Left ventricle myocardium inferior (tissue), 1 donor: ENCODE data around the gene RYR1. TPM values are rescaled to one million over a fixed set of nuclear protein-coding genes. Genes with fewer than 3 reads are reported as not detected.

Experiments
- DNase-seq: peaks from one replicate; pipeline ENCODE4 v3.0.0-alpha.2; 2020
- H3K27ac ChIP-seq: fragments of 200-600 bp; replicated peaks from 2 replicates; pipeline ENCODE4 v1.8.0; 2021
- H3K27me3 ChIP-seq: fragments of 200-600 bp; 2 replicates; pipeline ENCODE4 v1.8.0; 2021; ENCODE audit warnings: low read depth
- H3K36me3 ChIP-seq: fragments of 200-600 bp; 2 replicates; pipeline ENCODE4 v1.8.0; 2021
- H3K4me1 ChIP-seq: fragments of 200-600 bp; 2 replicates; pipeline ENCODE4 v1.8.0; 2021
- H3K4me3 ChIP-seq: fragments of 200-600 bp; 2 replicates; pipeline ENCODE4 v1.8.0; 2021; ENCODE audit warnings: mild to moderate bottlenecking, moderate library complexity
- H3K9me3 ChIP-seq: fragments of 200-600 bp; replicated peaks from 2 replicates; pipeline ENCODE4 v1.8.0; 2021
- intact Hi-C: fragments of 100-400 bp; cut with micrococcal nuclease; formaldehyde crosslinking; loops from one replicate; pipeline ENCODE4 v1.11.0; 2022
- total RNA-seq: library from RNA; stranded (reverse); fragmentation: NEBNext Ultra II Directional; extraction: Animal tissue kit (Norgen Biotek cat#: 25700); gene quantifications from one replicate; pipeline ENCODE4 v1.2.1, GENCODE V29; 2021
- TF ChIP-seq, protein P1 (sequence below): fragments of 200-600 bp; IDR thresholded peaks from 2 replicates; pipeline ENCODE4 v1.8.0; 2021; ENCODE audit warnings: antibody characterized with exemption, mild to moderate bottlenecking, borderline replicate concordance
- donor health status: DM: no; HTN: yes; CAD: no; lungs with severe emphysema.

Gene RYR1
- total RNA-seq, 1 donor from 2014 or later, result 0.74 TPM

- intact Hi-C loops, result no loop called here
- H3K27me3 ChIP-seq, result peaks cover 10% of the 10 kb centered on the region
- no peaks in the 10 kb centered on the region for H3K9me3 ChIP-seq
- H3K36me3 ChIP-seq, result no peaks in the 10 kb centered on the region
- no peak overlapping the region for H3K4me3 ChIP-seq
- peaks cover 4% of the 10 kb centered on the region for H3K4me1 ChIP-seq
- H3K27ac ChIP-seq, result no peak overlapping the region
- no peak for DNase-seq
- TF ChIP-seq, protein P1, sequence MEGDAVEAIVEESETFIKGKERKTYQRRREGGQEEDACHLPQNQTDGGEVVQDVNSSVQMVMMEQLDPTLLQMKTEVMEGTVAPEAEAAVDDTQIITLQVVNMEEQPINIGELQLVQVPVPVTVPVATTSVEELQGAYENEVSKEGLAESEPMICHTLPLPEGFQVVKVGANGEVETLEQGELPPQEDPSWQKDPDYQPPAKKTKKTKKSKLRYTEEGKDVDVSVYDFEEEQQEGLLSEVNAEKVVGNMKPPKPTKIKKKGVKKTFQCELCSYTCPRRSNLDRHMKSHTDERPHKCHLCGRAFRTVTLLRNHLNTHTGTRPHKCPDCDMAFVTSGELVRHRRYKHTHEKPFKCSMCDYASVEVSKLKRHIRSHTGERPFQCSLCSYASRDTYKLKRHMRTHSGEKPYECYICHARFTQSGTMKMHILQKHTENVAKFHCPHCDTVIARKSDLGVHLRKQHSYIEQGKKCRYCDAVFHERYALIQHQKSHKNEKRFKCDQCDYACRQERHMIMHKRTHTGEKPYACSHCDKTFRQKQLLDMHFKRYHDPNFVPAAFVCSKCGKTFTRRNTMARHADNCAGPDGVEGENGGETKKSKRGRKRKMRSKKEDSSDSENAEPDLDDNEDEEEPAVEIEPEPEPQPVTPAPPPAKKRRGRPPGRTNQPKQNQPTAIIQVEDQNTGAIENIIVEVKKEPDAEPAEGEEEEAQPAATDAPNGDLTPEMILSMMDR, result no peak
Measured at GRCh38 chr19:38519988-38520387, 86.5 kb downstream of the RYR1 start.

DNA sequence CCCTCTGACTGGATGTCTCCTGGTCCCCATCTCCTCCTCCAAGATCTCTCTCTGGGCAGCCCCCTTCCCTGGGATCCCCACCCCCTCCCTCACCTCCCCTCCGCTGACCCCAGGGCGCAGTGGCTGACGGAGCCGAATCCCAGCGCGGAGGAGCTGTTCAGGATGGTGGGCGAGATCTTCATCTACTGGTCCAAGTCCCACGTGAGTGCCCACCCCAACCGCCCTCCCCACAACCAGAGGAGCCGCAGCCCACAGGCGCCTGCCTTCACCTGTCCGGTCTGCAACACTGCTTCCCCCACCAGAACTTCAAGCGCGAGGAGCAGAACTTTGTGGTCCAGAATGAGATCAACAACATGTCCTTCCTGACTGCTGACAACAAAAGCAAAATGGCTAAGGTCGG lies 89.4 kb downstream of the RYR1 start:
- Histone ChIP-seq H3K36me3 (no peaks in the 10 kb centered on the region), H3K4me3 (no peak overlapping the region), H3K27me3 (peaks cover 33% of the 10 kb centered on the region), H3K27ac (no peak overlapping the region), H3K9me3 (no peaks in the 10 kb centered on the region), H3K4me1 (no peaks in the 10 kb centered on the region)
- DNase-seq, result no peak
- intact Hi-C loops, result no loop called here
- TF ChIP-seq, protein P1, result no peak

DNA sequence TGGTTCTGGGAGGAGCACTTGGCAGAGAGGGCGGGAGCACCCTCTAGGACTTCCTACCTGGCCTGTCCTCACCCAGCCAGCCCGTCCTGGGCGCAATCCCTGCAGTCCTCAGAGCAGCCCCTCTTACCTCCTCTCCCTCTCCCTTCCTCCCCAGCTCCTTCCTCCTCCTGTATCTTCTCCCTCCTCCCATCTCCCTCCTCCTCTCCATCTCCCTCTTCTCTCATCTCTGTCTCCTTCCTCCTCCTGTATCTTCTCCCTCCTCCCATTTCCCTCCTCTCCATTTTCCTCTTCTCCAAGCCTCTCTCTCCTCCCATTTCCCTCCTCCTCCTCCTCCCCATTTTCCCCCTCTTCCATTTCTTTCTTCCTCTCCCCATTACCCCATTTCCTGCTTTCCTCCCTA lies 89.8 kb downstream of the RYR1 start:
- Histone ChIP-seq H3K27me3 (peaks cover 37% of the 10 kb centered on the region), H3K36me3 (no peaks in the 10 kb centered on the region), H3K4me3 (no peak overlapping the region), H3K9me3 (no peaks in the 10 kb centered on the region), H3K27ac (no peak overlapping the region), H3K4me1 (no peaks in the 10 kb centered on the region)
- TF ChIP-seq, protein P1, result no peak
- no peak for DNase-seq
- intact Hi-C loops, result no loop called here

- H3K27me3 ChIP-seq, result peaks cover 40% of the 10 kb centered on the region
- H3K4me3 ChIP-seq, result no peak overlapping the region
- no peak for DNase-seq
- no peak overlapping the region for H3K27ac ChIP-seq
- H3K36me3 ChIP-seq, result no peaks in the 10 kb centered on the region
- TF ChIP-seq, protein P1, result no peak
- no peaks in the 10 kb centered on the region for H3K4me1 ChIP-seq
- H3K9me3 ChIP-seq, result no peaks in the 10 kb centered on the region
- intact Hi-C loops, result no loop called here
Measured at GRCh38 chr19:38524369-38524768, 90.9 kb downstream of the RYR1 start.

DNA sequence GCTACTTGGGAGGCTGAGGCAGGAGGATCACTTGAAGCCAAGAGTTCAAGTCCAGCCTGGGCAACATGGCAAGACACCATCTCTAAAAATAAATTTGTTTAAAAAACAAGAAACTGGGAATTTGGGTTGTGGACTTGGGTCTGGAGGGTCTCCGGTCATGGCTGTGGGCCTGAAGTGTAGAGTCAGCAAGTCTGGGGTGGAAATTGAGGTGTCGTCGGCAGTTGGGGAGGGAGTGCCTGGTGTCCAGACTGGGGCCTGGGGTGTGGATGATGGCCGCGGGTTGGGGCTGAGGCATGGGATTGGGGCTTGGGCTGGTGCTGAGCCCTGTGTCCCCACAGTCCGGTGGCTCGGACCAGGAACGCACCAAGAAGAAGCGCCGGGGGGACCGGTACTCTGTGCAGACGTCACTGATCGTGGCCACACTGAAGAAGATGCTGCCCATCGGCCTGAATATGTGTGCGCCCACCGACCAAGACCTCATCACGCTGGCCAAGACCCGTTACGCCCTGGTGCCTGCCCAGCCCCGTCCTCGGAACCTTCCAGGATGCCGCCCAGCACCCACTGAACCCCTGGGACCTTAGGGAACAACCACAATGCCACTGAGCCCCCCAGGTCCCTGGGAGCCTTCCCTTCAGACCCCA lies 91.6 kb downstream of the RYR1 start:
- H3K27me3 ChIP-seq, result peaks cover 40% of the 10 kb centered on the region
- no peaks in the 10 kb centered on the region for H3K9me3 ChIP-seq
- no peak for DNase-seq
- intact Hi-C loops, result no loop called here
- H3K27ac ChIP-seq, result no peak overlapping the region
- no peaks in the 10 kb centered on the region for H3K36me3 ChIP-seq
- H3K4me1 ChIP-seq, result no peaks in the 10 kb centered on the region
- H3K4me3 ChIP-seq, result no peak overlapping the region
- TF ChIP-seq, protein P1, result no peak
